NCI-H2196 (cell line): ENCODE data around the gene SUSD3.

Experiments
- DNase-seq: peaks from one replicate; lab custom pipeline; 2025; ENCODE audit not compliant: unreplicated experiment; lab: John Stamatoyannopoulos, UW

Gene SUSD3

GRCh38 chr9:93134015-93134739, 75.7 kb downstream of the SUSD3 start, which contains the start of gene NINJ1:
TSS of gene NINJ1 (minus strand) at chr9:93134251. CDS start at chr9:93134217, 34 bp downstream.
- DNase-seq = peak; percentile 80
